ENCODE data around the gene PKMYT1. TPM values are rescaled to one million over a fixed set of nuclear protein-coding genes. Genes with fewer than 3 reads are reported as not detected.

Gene PKMYT1
- total and polyA plus RNA-seq, 9 of the 15 experiments (the other 6 are each of a cell fraction or from before 2014, with no cell fraction given) = 8.7 to 201 (median 37.8) TPM

- intact Hi-C loops (cut with micrococcal nuclease) = no loop called here
- FAIRE-seq = no peak
- BruUV-seq (replicated peaks) = no TSS peak
Measured at GRCh38 chr16:2954656-2955381, 25.4 kb downstream of the PKMYT1 start.

More at GRCh38 chr16:2954656-2955381, 25.4 kb downstream of the PKMYT1 start:
- POLR2A ChIA-PET = interaction anchor here (0.5 kb wide), 1 partner anchor 17 kb away, joined by 3 read pairs; no protein-coding TSS in a partner anchor
- 4% methylated on average over 14 of the region's 26 CpGs for WGBS (ENCODE audit: insufficient coverage, low coverage, missing lambda C conversion rate)
- in situ Hi-C loops (cut with MboI) = no loop called here
- Histone ChIP-seq H3K9me1 (ENCODE audit: control insufficient read depth, insufficient read depth, low read length) (no peaks in the 10 kb centered on the region), H3K9me3 (replicated peaks; ENCODE audit: control insufficient read depth, insufficient read depth, low read depth, low read length) (no peaks in the 10 kb centered on the region), H4K20me1 (replicated peaks; ENCODE audit: control insufficient read depth, insufficient read depth, low read length) (peaks cover 10% of the 10 kb centered on the region; the same call in 1 of the 2 replicates), H3K9ac (ENCODE audit: insufficient read depth in 1 of 2, low read depth in 2 of 2, low read length in 2 of 2) (0 out of 4 replicates have a peak overlapping the region, but pooled peaks of 1 of the 2 experiments have one; percentile 17), H3K27ac (ENCODE audit: extremely low read depth, low read depth, low read length) (no peak overlapping the region), H3K36me3 (ENCODE audit: control insufficient read depth, insufficient read depth, low read length) (no peaks in the 10 kb centered on the region), H3K4me3 (no peak overlapping the region), H3K27me3 (ENCODE audit: control insufficient read depth in 2 of 2, insufficient read depth in 2 of 2, low read length in 2 of 2) (peaks cover 12 to 33% of the 10 kb centered on the region in 2 experiments), H3K4me2 (ENCODE audit: insufficient read depth, low read length) (no peak overlapping the region), H3K79me2 (ENCODE audit: control insufficient read depth, insufficient read depth, low read length) (no peaks in the 10 kb centered on the region), H3K4me1 (replicated peaks in 1 of 2; ENCODE audit: control insufficient read depth in 2 of 2, insufficient read depth in 2 of 2, low read length in 2 of 2) (peaks cover 0 to 51% of the 10 kb centered on the region in 2 experiments; a peak in 3 of 5 replicates), H2AFZ (ENCODE audit: low read depth, low read length) (no peak overlapping the region)
- ATAC-seq (no peak), DNase-seq (ENCODE audit: extremely low read depth in 1 of 4, low spot score in 3 of 4) (peak in 2 of 4 experiments; percentile 36 to 46)
- TF ChIP-seq ZNF655 (CRISPR knock-in tag; IDR thresholded peaks at IDR 0.05) (no peak), BRD9 (IDR thresholded peaks at IDR 0.05; ENCODE audit: low read depth, partially characterized antibody) (no peak), E2F1 (CRISPR knock-in tag; IDR thresholded peaks at IDR 0.05) (no peak), ZNF23 (CRISPR knock-in tag; IDR thresholded peaks at IDR 0.05) (no peak)
- TF ChIP-seq, protein P1, sequence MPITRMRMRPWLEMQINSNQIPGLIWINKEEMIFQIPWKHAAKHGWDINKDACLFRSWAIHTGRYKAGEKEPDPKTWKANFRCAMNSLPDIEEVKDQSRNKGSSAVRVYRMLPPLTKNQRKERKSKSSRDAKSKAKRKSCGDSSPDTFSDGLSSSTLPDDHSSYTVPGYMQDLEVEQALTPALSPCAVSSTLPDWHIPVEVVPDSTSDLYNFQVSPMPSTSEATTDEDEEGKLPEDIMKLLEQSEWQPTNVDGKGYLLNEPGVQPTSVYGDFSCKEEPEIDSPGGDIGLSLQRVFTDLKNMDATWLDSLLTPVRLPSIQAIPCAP (CRISPR knock-in tag; IDR thresholded peaks at IDR 0.05; ENCODE audit: borderline replicate concordance) = no peak
- CTCF ChIA-PET (ENCODE audit: low intra/inter-chr PET ratio) = no interaction called here
